H1 (cell line): ENCODE results near the gene PXN. TPM values are rescaled to one million over a fixed set of nuclear protein-coding genes. Genes with fewer than 3 reads are reported as not detected.

Source experiments
- CTCF ChIA-PET: fragments of 300-600 bp; sonication (Branson Sonifier 250); formaldehyde crosslinking; loops from one replicate; lab custom pipeline; 2021; ENCODE audit not compliant: partially characterized antibody; lab: Charles Lee
- POLR2A ChIA-PET: fragments of 300-600 bp; sonication (Branson Sonifier 250); formaldehyde crosslinking; loops from one replicate; lab custom pipeline; 2021; ENCODE audit warnings: inconsistent platforms; ENCODE audit not compliant: partially characterized antibody; lab: Charles Lee
- DNase-seq, 2 experiments: peaks; one replicate each; pipeline versions ENCODE4 v3.0.0 to v3.0.0-alpha.2; 2010 to 2022; ENCODE audit warnings: low spot score in 2 of 2, low read depth in 1 of 2, mixed read lengths in 1 of 2
- FAIRE-seq: peaks from 2 replicates; lab custom pipeline; 2011; peaks lifted over from hg19 to GRCh38; lab: Jason Lieb, UNC
- H2AFZ ChIP-seq: 2 replicates; pipeline ENCODE4 v1.8.1; 2012; ENCODE audit warnings: low read length, inconsistent platforms
- H2AK5ac ChIP-seq: 2 replicates; pipeline ENCODE4 v1.6.1; 2013; ENCODE audit warnings: low read depth, low read length
- H2BK120ac ChIP-seq: replicated peaks from 2 replicates; pipeline ENCODE3; 2013; ENCODE audit warnings: low read depth, low read length, inconsistent platforms
- H2BK12ac ChIP-seq: 2 replicates; pipeline ENCODE4 v1.6.1; 2013; ENCODE audit warnings: low read depth, low read length
- H2BK15ac ChIP-seq: 2 replicates; pipeline ENCODE4 v1.6.1; 2013; ENCODE audit warnings: low read length
- H2BK20ac ChIP-seq: 2 replicates; pipeline ENCODE4 v1.6.1; 2013; ENCODE audit warnings: low read length
- H2BK5ac ChIP-seq: 2 replicates; pipeline ENCODE4 v1.6.1; 2013; ENCODE audit warnings: low read depth, low read length
- H3K14ac ChIP-seq: 2 replicates; pipeline ENCODE4 v1.6.1; 2013; ENCODE audit warnings: inconsistent platforms; ENCODE audit not compliant: insufficient read length
- H3K18ac ChIP-seq: 2 replicates; pipeline ENCODE4 v1.6.1; 2013; ENCODE audit warnings: low read length; ENCODE audit errors: extremely low read depth
- H3K23ac ChIP-seq: 2 replicates; pipeline ENCODE4 v1.6.1; 2013; ENCODE audit warnings: inconsistent platforms; ENCODE audit not compliant: insufficient read length
- H3K23me2 ChIP-seq: 2 replicates; pipeline ENCODE4 v1.6.1; 2013; ENCODE audit warnings: low read depth, low read length
- H3K27ac ChIP-seq: 2 replicates; pipeline ENCODE4 v1.6.1; 2011; ENCODE audit warnings: low read depth, low read length, inconsistent platforms
- H3K27me3 ChIP-seq, 4 experiments: replicated peaks in 1 of 4; 1 replicate in 1 of 4; 2 replicates in 3 of 4; pipeline versions ENCODE4 v1.6.1 to v1.8.1; 2011 to 2013; ENCODE audit warnings: low read length in 3 of 4, mild to moderate bottlenecking in 3 of 4, inconsistent platforms in 2 of 4, mixed read lengths in 2 of 4, moderate library complexity in 1 of 4; ENCODE audit not compliant: control insufficient read depth in 3 of 4, insufficient read depth in 3 of 4; ENCODE audit errors: extremely low read depth in 1 of 4
- H3K36me3 ChIP-seq, 4 experiments: 2 replicates each; pipeline versions ENCODE4 v1.6.1 to v1.8.1; 2011 to 2013; ENCODE audit warnings: mild to moderate bottlenecking in 4 of 4, low read length in 3 of 4, moderate library complexity in 2 of 4, control low read depth in 1 of 4, inconsistent platforms in 1 of 4; ENCODE audit not compliant: insufficient read depth in 4 of 4, control insufficient read depth in 2 of 4
- H3K4ac ChIP-seq: replicated peaks from 2 replicates; pipeline ENCODE3; 2013; ENCODE audit warnings: low read length, low read depth, mixed read lengths, inconsistent platforms; ENCODE audit not compliant: insufficient read length
- H3K4me1 ChIP-seq, 4 experiments: replicated peaks in 1 of 4; 1 replicate in 1 of 4; 2 replicates in 3 of 4; pipeline versions ENCODE4 v1.6.1 to v1.8.1; 2011 to 2013; ENCODE audit warnings: low read length in 3 of 4, inconsistent platforms in 2 of 4, mixed read lengths in 1 of 4; ENCODE audit not compliant: insufficient read depth in 4 of 4, control insufficient read depth in 3 of 4
- H3K4me2 ChIP-seq, 2 experiments: 2 replicates each; pipeline versions ENCODE4 v1.6.1 to v1.8.1; 2011 to 2013; ENCODE audit warnings: low read depth in 2 of 2, low read length in 2 of 2, control low read depth in 1 of 2, inconsistent platforms in 1 of 2, mild to moderate bottlenecking in 1 of 2; ENCODE audit not compliant: insufficient read depth in 1 of 2
- H3K4me3 ChIP-seq, 4 experiments: fragments of 200-600, 300-600 bp in 1 of 4; sonication (generic), shearing (Covaris generic), sonication (Bioruptor Twin) in 1 of 4; 2 replicates each; pipeline versions ENCODE4 v1.5.1 to v1.8.1; 2011 to 2016; ENCODE audit warnings: low read length in 4 of 4, low read depth in 3 of 4, control low read depth in 2 of 4, inconsistent platforms in 2 of 4, mild to moderate bottlenecking in 2 of 4, mixed read lengths in 1 of 4, moderate library complexity in 1 of 4; ENCODE audit not compliant: insufficient read depth in 2 of 4; ENCODE audit errors: extremely low read depth in 1 of 4
- H3K56ac ChIP-seq: replicated peaks from 2 replicates; pipeline ENCODE3; 2013; ENCODE audit warnings: low read depth, mild to moderate bottlenecking, mixed read lengths, low read length, inconsistent platforms; ENCODE audit not compliant: insufficient read length
- H3K79me1 ChIP-seq: 2 replicates; pipeline ENCODE4 v1.6.1; 2013; ENCODE audit warnings: low read depth, low read length, control low read depth
- H3K79me2 ChIP-seq, 2 experiments: 2 replicates each; pipeline versions ENCODE4 v1.6.1 to v1.8.1; 2012 to 2013; ENCODE audit warnings: low read length in 2 of 2, mild to moderate bottlenecking in 2 of 2, inconsistent platforms in 1 of 2; ENCODE audit not compliant: insufficient read depth in 2 of 2, control insufficient read depth in 1 of 2
- H3K9ac ChIP-seq, 4 experiments: replicated peaks in 1 of 4; 1 replicate in 1 of 4; 2 replicates in 3 of 4; pipeline versions ENCODE4 v1.6.1 to v1.8.1; 2011 to 2013; ENCODE audit warnings: low read depth in 3 of 4, low read length in 3 of 4, control low read depth in 2 of 4, mild to moderate bottlenecking in 2 of 4, moderate library complexity in 2 of 4, inconsistent platforms in 1 of 4; ENCODE audit errors: extremely low read depth in 1 of 4
- H3K9me3 ChIP-seq, 2 experiments: 2 replicates each; pipeline versions ENCODE4 v1.6.1 to v1.8.1; 2012 to 2013; ENCODE audit warnings: mild to moderate bottlenecking in 2 of 2, moderate library complexity in 2 of 2, control low read depth in 1 of 2, inconsistent platforms in 1 of 2, low read depth in 1 of 2, low read length in 1 of 2, mixed read lengths in 1 of 2; ENCODE audit not compliant: insufficient read depth in 2 of 2
- H4K20me1 ChIP-seq, 2 experiments: replicated peaks in 1 of 2; 2 replicates each; pipeline versions ENCODE3 to v1.8.1; 2011 to 2013; ENCODE audit warnings: inconsistent platforms in 2 of 2, low read length in 2 of 2, mild to moderate bottlenecking in 1 of 2; ENCODE audit not compliant: insufficient read depth in 2 of 2, control insufficient read depth in 1 of 2
- H4K5ac ChIP-seq: 2 replicates; pipeline ENCODE4 v1.6.1; 2013; ENCODE audit warnings: low read length, low read depth, mixed read lengths, inconsistent platforms; ENCODE audit not compliant: insufficient read length
- H4K8ac ChIP-seq: 2 replicates; pipeline ENCODE4 v1.8.0; 2013; ENCODE audit warnings: mild to moderate bottlenecking, moderate library complexity, low read length, inconsistent platforms; ENCODE audit not compliant: insufficient read depth; ENCODE audit errors: extremely low read depth
- H4K91ac ChIP-seq: replicated peaks from 2 replicates; pipeline ENCODE3; 2013; ENCODE audit warnings: low read length, mixed read lengths, inconsistent platforms; ENCODE audit not compliant: insufficient read length
- EZH2 ChIP-seq: fragments of 200-600 bp; sonication (generic); IDR thresholded peaks from 2 replicates; pipeline ENCODE4 v1.7.1; 2012; ENCODE audit warnings: low read depth, mild to moderate bottlenecking, moderate library complexity, low read length, inconsistent platforms; ENCODE audit not compliant: severe bottlenecking
- TAF1 ChIP-seq: IDR thresholded peaks from 2 replicates; pipeline ENCODE4 v1.6.1; 2011; ENCODE audit warnings: mild to moderate bottlenecking, low read depth, low read length
- TEAD4 ChIP-seq: IDR thresholded peaks from 2 replicates; pipeline ENCODE4 v1.6.1; 2012; ENCODE audit warnings: low read depth, low read length, inconsistent platforms, mixed read lengths
- WGBS, 2 experiments: shearing (Covaris generic) in 1 of 2; methylation state at CpG; one replicate each; pipeline versions ENCODE4 v1.1.6 to v1.1.7; 2013 to 2015; ENCODE audit warnings: low lambda C conversion rate in 2 of 2, mixed read lengths in 2 of 2, inconsistent platforms in 1 of 2, low coverage in 1 of 2, missing lambda C conversion rate in 1 of 2; ENCODE audit not compliant: insufficient replicate concordance in 2 of 2, insufficient coverage in 1 of 2, insufficient read length in 1 of 2; ENCODE audit errors: extremely low coverage in 1 of 2, missing lambda C conversion rate in 1 of 2; 5-methylcytosine and 5-hydroxymethylcytosine counted together
- polyA plus RNA-seq, 7 experiments: library from polyadenylated mRNA; depleted of rRNA in 3 of 7; stranded (reverse) in 5 of 7; unstranded in 2 of 7; fragments of >200 nt in 5 of 7; fragments of 200-250 nt in 2 of 7; gene quantifications; 1 replicate in 5 of 7; 2 replicates in 1 of 7; 4 replicates in 1 of 7; pipeline versions ENCODE4 v1.2.1 to v1.2.3, GENCODE V29; 2011 to 2013; ENCODE audit warnings: missing spikeins in 2 of 7, mixed read lengths in 2 of 7
- total RNA-seq: library from RNA; stranded (reverse); fragmentation: NEBNext Ultra II Directional; extraction: Animal tissue kit (Norgen Biotek cat#: 25700); gene quantifications from 2 replicates; pipeline ENCODE4 v1.2.1, GENCODE V29; 2021

Gene PXN
- total and polyA plus RNA-seq, 2 of the 8 experiments (the other 6 are each of a cell fraction or from before 2014, with no cell fraction given): 51.0 to 105 TPM

DNA sequence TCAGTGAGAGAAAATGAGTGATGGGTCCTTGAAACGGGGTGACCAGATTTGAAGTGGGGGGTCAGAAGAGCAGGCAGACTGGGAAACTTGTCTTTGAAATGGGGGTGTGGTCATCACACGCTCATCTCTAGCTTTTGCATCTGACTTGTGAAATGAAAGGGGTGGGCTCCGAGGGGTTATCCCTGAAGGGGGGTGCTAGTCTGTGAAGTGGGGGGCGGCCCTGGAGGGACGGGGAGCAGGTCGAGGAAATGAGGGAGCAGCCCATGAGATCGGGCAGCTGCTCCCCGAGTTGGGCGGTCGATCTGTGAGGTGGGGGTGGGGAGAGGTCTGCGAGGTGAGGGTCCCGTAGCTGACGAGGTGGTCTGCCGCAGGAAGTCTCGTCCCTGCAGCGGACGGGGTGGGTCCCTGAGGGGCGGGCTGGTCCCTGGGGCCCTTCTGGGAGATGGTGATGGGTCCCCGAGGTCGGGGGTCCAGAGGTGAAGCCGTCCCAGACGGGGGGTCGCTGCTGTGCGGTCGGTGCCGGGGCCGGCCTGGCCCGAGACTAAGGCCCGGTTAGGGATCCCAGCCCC is 542 bp downstream of the PXN start:
- Histone ChIP-seq H3K56ac (peak overlapping the region; percentile 74), H3K4ac (peak overlapping the region; percentile 34), H2BK5ac (0 out of 2 replicates have a peak overlapping the region, but pooled peaks have one; percentile 44), H2AFZ (no peak overlapping the region), H3K9me3 (no peaks in the 10 kb centered on the region), H3K23me2 (peaks cover 8% of the 10 kb centered on the region; the same call in 1 of the 2 replicates), H4K91ac (no peak overlapping the region), H3K27ac (peak overlapping the region; percentile 83), H3K79me1 (peaks cover 21% of the 10 kb centered on the region), H3K4me3 (peak overlapping the region; percentile 65 to 85 (median 80)), H3K18ac (no peak overlapping the region; the same call in 1 of the 2 replicates), H3K4me1 (peaks cover 15 to 30% (median 19%) of the 10 kb centered on the region in 4 experiments), H4K5ac (no peak overlapping the region), H4K20me1 (peaks cover 7 to 14% of the 10 kb centered on the region in 2 experiments), H3K4me2 (peak overlapping the region; percentile 92 to 96), H3K36me3 (no peaks in the 10 kb centered on the region), H3K27me3 (no peaks in the 10 kb centered on the region), H4K8ac (peak overlapping the region; percentile 83; the same call in 1 of the 2 replicates), H2BK20ac (no peak overlapping the region; the same call in 1 of the 2 replicates), H3K23ac (no peak overlapping the region), H3K9ac (peak overlapping the region; percentile 35 to 94 (median 77)), H2BK15ac (no peak overlapping the region), H3K14ac (no peak overlapping the region), H3K79me2 (peaks cover 35 to 52% of the 10 kb centered on the region in 2 experiments), H2AK5ac (no peak overlapping the region), H2BK12ac (no peak overlapping the region), H2BK120ac (no peak overlapping the region)
- ChIA-PET POLR2A (interaction anchor here (0.9 to 88.3 kb wide), 5 partner anchors 2 to 172 kb away, joined by 3 to 4270 read pairs (median 4); partner anchors contain the start of genes GCN1, PXN, RNU4-1 and RNU4-2), CTCF (interaction anchor here (0.6 to 34.8 kb wide), 14 partner anchors 8 to 148 kb away, joined by 3 to 930 read pairs (median 5); partner anchors contain the start of genes RAB35, RNU4-2, RPLP0 and SIRT4)
- FAIRE-seq: no peak
- 4% methylated on average over 15 of the region's 29 CpGs; no CpG with 5 or more reads in 1 of the 2 experiments for WGBS, 2 experiments
- DNase-seq: no peak
- TF ChIP-seq TEAD4 (no peak), EZH2 (no peak), TAF1 (0 out of 2 replicates have a peak, but pooled peaks have one; percentile 36)
